ENCODE results near the gene SYT6.

SYT6 gene

GRCh38 chr1:114154146-114154962 lies 685 bp upstream of the SYT6 start:
- no peak for DNase-seq (ENCODE audit: low spot score)

- DNase-seq (ENCODE audit: low spot score): no peak
Observed at GRCh38 chr1:114152508-114153260, 985 bp downstream of the SYT6 start.

- DNase-seq (ENCODE audit: low spot score): no peak
Observed at GRCh38 chr1:114152089-114152507, 1.6 kb downstream of the SYT6 start.

DNA sequence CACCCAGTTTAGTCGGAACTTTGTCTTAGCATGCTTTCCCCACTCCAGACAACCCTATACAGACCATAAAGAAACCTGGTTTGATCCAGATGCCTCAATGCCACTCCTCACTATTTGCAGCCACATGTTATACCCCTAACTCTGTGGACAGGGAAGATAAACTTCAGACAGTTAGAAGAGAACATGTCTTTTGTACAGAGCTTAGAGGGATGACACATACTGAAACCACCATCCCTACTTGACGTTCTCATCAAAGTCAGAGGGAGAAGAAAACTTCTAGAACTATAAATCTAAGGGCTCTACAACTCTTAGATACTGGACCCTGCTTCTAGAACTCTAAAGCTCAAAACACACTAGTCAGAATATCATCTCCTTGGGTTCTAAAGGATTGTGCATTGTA lies 3.7 kb downstream of the SYT6 start:
- no peak for DNase-seq (ENCODE audit: low spot score)

- no peak for DNase-seq (ENCODE audit: low spot score)
Observed at GRCh38 chr1:114149211-114149610, 4.5 kb downstream of the SYT6 start.

GRCh38 chr1:114145504-114146151 lies 8.0 kb downstream of the SYT6 start:
- no peak for DNase-seq (ENCODE audit: low spot score)

DNA sequence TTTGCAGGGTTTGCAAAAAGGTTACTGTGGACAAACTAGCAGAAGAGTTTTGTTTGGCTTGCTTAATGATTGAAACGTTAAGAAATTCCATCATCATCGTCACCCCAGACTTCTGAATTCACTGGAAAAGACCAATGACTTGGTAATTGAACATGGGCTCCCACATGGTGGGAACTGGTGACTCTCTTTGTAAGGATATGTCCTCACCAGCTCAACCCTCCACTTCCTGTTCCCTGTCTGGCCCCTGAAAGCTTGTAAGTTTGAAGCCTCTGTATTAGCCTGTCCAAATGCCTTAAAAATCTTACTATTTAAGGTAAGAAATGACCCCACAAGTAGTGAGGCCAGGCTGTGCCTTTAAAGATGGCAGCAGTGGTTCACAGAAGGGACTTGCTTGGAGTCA lies 9.7 kb downstream of the SYT6 start:
- DNase-seq (ENCODE audit: low spot score): no peak

DNA sequence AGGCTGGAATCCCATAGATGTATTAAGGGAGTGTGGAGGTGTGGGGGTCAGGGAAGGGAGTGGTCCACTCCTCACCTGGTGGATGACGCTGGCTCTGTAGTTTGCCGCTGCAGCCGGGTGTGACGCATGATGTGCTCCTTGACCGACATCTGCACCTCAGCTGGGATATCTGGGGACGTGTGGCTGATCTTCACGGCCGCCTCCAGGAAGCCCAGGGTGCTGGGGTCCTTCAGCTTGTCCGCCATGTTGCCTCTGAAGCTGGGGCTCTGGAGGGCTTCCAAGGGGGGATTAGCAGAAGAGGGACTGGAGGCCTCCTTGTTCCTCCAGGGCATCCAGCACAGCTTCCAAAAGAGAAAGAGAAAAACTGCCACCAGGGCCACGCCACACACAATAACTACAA lies 14.1 kb downstream of the SYT6 start:
- no peak for DNase-seq (ENCODE audit: low spot score)

GRCh38 chr1:114137497-114137896 lies 16.2 kb downstream of the SYT6 start:
- no peak for DNase-seq (ENCODE audit: low spot score)

- DNase-seq (ENCODE audit: low spot score): no peak
Observed at GRCh38 chr1:114135786-114136185, 17.9 kb downstream of the SYT6 start.

DNA sequence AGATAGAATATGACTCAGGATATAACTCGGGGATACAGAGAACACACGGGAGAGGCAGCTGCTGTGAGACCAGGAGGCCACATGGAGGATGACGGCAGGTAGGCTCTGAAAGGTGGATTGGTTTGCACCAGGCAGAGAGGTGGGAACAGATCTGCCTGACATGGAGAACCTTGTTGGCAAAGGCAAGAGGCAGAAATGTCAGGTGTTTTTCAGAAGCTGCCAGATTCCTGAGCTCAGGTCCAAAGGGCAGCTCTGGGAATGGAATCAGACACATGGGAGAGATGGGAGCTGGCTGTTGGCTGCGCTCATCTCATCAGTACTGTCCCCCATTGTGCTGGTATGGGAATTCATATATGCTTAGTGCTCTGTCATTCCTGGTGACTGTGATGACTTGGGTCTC lies 19.2 kb downstream of the SYT6 start:
- no peak for DNase-seq (ENCODE audit: low spot score)

DNA sequence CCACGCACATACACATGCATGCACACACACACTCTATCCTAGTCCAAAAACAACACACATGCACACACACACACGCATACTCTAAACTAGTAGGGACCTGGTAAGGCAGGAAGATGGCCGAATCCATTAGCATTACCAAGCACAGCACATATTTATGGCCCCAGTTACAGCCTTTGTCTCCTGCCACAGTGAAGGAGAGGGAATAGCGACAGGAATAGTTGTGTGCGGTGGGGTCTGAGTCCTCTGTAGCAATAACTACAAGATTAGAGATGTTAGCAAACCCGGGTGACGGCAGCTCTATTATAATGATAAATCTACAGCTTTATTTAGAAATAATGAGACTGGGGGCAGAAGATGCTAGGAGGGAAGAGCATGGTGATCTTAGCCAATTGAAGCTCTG lies 20.5 kb downstream of the SYT6 start:
- DNase-seq (ENCODE audit: low spot score): no peak

GRCh38 chr1:114131526-114132220 lies 22.0 kb downstream of the SYT6 start:
- DNase-seq (ENCODE audit: low spot score): no peak

DNA sequence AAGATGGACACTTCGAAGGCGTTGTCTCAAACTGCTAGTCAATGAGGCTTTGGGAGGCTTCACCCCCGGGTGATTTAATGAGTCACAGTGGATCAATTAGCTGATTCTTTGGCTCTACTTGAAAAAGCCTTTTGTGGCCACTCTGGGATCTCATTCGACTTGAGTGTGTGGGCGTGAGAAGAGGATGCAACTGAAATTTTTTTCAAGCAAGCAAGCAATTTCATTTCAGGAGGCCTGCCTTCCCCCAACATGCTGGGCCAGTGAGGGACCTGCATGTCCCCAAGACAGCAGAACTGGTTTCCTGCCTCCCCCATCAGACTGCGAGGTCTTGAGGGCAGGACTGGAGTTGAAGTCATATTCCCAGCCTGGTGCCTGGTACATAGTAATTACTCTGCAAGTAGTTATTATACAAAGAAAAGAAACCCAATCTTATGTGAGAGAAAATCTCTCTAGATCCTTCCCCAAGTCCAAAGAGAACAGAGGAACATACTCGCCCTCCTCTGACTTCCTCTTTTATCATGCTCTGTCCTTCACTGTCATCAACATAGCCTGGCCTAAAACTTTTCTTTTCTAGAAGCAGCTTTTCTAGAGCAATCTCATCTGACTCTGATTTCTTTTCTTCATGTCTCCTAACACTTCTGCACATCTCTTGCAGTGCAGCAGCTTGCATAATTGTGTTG lies 22.7 kb downstream of the SYT6 start:
- no peak for DNase-seq (ENCODE audit: low spot score)

DNA sequence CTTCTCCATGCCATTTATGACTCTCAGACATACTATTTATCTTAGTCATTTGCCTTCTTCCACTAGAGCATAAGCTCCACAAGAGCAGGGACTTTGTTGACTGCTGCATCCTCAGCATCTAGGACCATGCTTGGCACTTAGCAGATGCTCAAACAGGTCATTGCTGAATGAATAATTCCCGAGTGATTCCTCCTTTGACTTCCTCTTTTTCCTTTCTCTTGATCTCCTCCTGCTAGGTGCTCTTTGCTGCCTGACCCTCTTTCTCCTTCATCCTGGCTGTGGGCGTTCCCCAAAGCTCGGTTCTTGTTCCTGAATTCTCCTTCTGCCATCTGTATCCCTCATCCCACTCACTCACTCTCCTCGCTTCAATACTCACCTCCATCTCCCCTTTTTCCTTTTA lies 23.5 kb downstream of the SYT6 start:
- DNase-seq (ENCODE audit: low spot score): no peak

- no peak for DNase-seq (ENCODE audit: low spot score)
Observed at GRCh38 chr1:114128293-114128692, 25.4 kb downstream of the SYT6 start.

DNA sequence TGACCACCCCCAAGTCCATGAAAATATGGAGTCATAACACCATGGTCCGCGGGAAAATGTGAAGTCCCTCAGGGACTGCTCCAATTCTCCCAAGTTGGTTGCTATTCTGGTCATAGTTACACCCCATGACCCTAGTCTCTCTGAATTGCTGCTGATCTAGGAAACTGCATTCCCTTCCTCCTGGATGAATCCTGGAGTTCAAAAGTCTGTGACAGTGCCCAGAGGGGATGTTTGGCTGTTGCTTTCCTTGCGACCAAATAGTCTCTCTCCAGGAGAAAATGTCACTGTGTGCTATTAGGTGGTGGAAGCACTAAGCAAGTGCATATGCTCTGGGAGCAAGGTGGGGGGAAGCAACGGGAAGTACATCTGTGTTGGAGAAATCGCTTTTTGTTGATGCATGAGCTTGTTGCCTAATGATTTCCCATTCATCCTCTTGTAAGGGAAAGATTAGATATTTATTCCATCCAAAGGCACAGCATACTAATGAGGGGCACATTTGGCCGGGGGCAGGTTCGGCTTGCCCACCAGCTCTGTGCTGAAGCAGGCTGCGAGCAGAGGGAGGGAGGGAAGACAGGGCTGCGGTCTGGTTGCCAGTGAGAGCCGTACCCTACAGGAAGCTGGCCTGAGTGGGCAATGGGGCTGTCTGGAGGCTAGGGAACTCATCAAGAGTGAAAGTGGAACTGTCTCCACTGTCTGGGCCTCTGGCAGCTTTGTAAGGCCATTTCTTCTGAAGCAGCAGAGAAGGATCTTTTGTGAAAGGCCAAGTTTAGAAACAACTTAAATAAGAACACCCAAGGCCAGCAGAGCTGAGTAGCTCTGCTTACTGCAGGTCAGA lies 27.2 kb downstream of the SYT6 start:
- no peak for DNase-seq (ENCODE audit: low spot score)

GRCh38 chr1:114124644-114125043 lies 29.0 kb downstream of the SYT6 start:
- no peak for DNase-seq (ENCODE audit: low spot score)

DNA sequence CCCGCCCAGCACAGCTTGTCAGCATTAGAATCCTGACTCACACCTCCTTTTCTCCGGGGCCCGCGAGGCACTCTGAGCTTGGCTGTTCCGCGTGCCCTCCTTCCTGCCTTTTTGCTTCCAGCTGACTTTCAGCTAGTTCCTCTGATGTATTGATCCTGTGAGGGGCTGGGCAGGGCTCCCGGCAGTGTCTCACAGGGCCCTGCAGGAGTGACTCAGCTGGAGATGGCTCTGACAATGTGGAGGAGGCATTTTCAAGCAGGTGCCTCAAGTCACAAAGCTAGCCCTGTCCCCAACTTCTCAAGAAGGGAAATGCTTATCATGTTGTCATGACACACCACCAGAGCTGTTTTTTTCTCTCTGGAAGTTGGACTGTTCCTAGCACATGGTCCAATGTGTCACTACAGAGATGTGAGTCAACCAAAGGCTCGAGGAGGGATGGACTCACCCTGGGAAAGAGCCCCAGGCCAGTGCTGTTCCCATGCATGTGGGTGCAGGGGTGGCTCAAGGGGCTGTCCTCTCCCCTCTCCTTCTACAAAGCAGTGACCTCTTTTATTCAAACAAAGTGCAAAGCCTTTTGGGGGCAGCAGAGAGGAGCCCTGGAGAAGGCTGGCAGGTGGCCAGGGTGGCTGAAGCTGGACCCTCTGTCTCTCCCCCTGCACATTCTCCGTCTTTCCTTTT lies 30.6 kb downstream of the SYT6 start:
- DNase-seq (ENCODE audit: low spot score): no peak

DNA sequence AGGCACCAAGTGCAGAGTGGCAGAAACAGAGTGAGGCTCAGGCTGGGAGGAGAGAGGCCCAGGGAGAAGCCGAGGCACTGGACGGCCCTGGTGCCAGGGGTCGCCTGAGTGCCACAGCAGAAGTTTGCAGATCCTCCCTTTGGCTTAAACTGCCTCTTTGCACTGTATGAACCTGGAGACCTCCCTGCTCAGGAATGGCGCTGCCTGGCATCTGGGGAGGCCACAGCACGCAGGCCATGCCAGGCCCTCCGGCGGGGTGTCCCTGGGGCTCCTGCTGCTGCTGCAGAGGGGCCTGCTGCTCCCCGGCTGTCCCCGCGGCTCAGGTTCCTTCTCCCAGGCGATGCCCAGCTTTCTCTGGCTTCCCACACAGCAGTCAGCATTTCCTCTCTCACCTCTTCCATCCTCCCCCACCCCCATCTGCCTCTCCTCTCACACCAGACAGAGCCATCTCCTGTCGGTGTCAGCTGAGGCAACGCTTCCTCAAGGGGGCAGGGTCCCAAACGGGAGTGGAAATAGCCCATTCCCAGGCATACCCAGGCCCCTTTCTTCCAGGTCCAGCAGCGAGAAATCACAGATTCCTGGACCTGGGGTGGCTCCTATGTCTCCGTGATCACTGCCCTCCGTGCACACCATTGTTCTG lies 35.2 kb downstream of the SYT6 start:
- no peak for DNase-seq (ENCODE audit: low spot score)
